ENCODE measurements around the gene MXRA8. TPM values are rescaled to one million over a fixed set of nuclear protein-coding genes. Genes with fewer than 3 reads are reported as not detected.
A peak's percentile ranks its signal among the peaks of the same experiment; 100 is the strongest.

Gene MXRA8
- total and polyA plus RNA-seq, 9 of the 15 experiments (the other 6 are each of a cell fraction or from before 2014, with no cell fraction given): 0.66 to 11.3 (median 6.3) TPM

- BruUV-seq (replicated peaks): no TSS peak
- in situ Hi-C loops (cut with MboI): no loop called here
- H2AFZ ChIP-seq (ENCODE audit: low read depth, low read length): no peak overlapping the region
- H3K4me2 ChIP-seq (ENCODE audit: insufficient read depth, low read length): no peak overlapping the region
- peaks cover 8% of the 10 kb centered on the region for H3K9me1 ChIP-seq (ENCODE audit: control insufficient read depth, insufficient read depth, low read length)
- no peaks in the 10 kb centered on the region for H3K27me3 ChIP-seq (ENCODE audit: control insufficient read depth in 2 of 2, insufficient read depth in 2 of 2, low read length in 2 of 2)
- H4K20me1 ChIP-seq (replicated peaks; ENCODE audit: control insufficient read depth, insufficient read depth, low read length): peaks cover 47% of the 10 kb centered on the region; the same call in 1 of the 2 replicates
- 0 out of 2 replicates have a peak, but pooled peaks cover 2% of the 10 kb centered on the region for H3K9me3 ChIP-seq (replicated peaks; ENCODE audit: control insufficient read depth, insufficient read depth, low read depth, low read length)
- WGBS (ENCODE audit: insufficient coverage, low coverage, missing lambda C conversion rate): 79% methylated on average over 15 of the region's 16 CpGs
- peak overlapping the region; percentile 46; the same call in 2 of the 3 replicates for H3K27ac ChIP-seq (ENCODE audit: extremely low read depth, low read depth, low read length)
- FAIRE-seq (no peak), ATAC-seq (no peak), DNase-seq (ENCODE audit: extremely low read depth in 1 of 4, low spot score in 3 of 4) (no peak)
- peak overlapping the region; percentile 10 to 98; a peak in 3 of 4 replicates for H3K9ac ChIP-seq (ENCODE audit: insufficient read depth in 1 of 2, low read depth in 2 of 2, low read length in 2 of 2)
- peaks cover 65% of the 10 kb centered on the region for H3K79me2 ChIP-seq (ENCODE audit: control insufficient read depth, insufficient read depth, low read length)
- peaks cover 9 to 86% of the 10 kb centered on the region in 2 experiments; a peak in 3 of 5 replicates for H3K4me1 ChIP-seq (replicated peaks in 1 of 2; ENCODE audit: control insufficient read depth in 2 of 2, insufficient read depth in 2 of 2, low read length in 2 of 2)
- H3K4me3 ChIP-seq: no peak overlapping the region
- ChIA-PET CTCF (ENCODE audit: low intra/inter-chr PET ratio) (no interaction called here), POLR2A (interaction anchor here (0.6 to 4.8 kb wide), 6 partner anchors 8 to 447 kb away, joined by 3 to 22 read pairs (median 8); partner anchors contain the start of gene AURKAIP1)
- intact Hi-C loops (cut with micrococcal nuclease): no loop called here
- TF ChIP-seq PCBP1 (IDR thresholded peaks at IDR 0.05; ENCODE audit: low read depth, low read length, poor library complexity, severe bottlenecking): peak; percentile 17
- TF ChIP-seq NFIC (IDR thresholded peaks at IDR 0.05): 0 out of 2 replicates have a peak, but pooled peaks have one; percentile 18
- no peak for TF ChIP-seq ATF2 (CRISPR knock-in tag; IDR thresholded peaks at IDR 0.05)
- TF ChIP-seq CHCHD3 (CRISPR knock-in tag; IDR thresholded peaks at IDR 0.05): no peak
- TF ChIP-seq RBFOX2 (IDR thresholded peaks at IDR 0.05; ENCODE audit: low read depth, low read length): peak; percentile 14
- TF ChIP-seq POLR2G (IDR thresholded peaks at IDR 0.05; ENCODE audit: low read depth, low read length): peak; percentile 4; the same call in 1 of the 2 replicates
- no peak for TF ChIP-seq ZNF140 (CRISPR knock-in tag; IDR thresholded peaks at IDR 0.05)
- H3K36me3 ChIP-seq (ENCODE audit: control insufficient read depth, insufficient read depth, low read length): peaks cover 47% of the 10 kb centered on the region; the same call in 2 of the 3 replicates
These were observed 13.0 kb downstream of the MXRA8 start for GRCh38 chr1:1345384-1345783.
